Inflammatory macrophage treated with lipopolysaccharide for 4 hours (primary cell): ENCODE measurements around the gene KCNK7.
A peak's percentile ranks its signal among the peaks of the same experiment; 100 is the strongest.

Experiments used
- DNase-seq: peaks from one replicate; pipeline ENCODE4 v3.0.0-alpha.2; 2020

KCNK7 gene

GRCh38 chr11:65554057-65554818 is 41.4 kb downstream of the KCNK7 start:
- DNase-seq = no peak

- peak; percentile 49 for DNase-seq
Observed at GRCh38 chr11:65553301-65554001, 42.1 kb downstream of the KCNK7 start.

DNA sequence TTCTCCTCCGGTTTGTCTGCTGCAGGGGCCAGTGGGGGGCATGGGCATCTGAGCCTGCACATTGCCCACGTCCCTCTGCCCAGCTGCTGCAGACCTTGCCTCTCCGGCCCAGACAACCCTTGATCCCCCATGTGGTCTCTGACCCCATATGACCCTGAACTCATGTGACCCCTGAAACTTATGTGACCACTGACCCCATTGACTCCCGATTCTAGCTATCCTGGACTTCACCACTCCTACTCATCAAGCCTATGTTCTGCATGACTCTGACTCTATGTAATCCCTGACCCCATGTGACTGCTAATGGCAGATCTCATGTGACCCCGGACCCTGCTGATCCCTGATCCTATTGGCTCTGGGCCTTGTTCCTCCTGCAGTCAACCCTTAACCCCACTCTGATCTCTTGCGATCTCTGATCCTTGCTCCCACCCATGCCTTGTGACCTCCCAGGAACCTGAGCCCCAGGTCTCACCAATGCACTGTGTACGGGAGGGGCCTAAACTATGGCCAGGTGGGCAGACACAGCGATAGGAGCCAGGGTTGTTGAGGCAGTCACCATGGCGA is 43.1 kb downstream of the KCNK7 start:
- DNase-seq = peak; percentile 84

- DNase-seq = peak; percentile 40
Observed at GRCh38 chr11:65551572-65552387, 43.8 kb downstream of the KCNK7 start.

- peak; percentile 30 for DNase-seq
Observed at GRCh38 chr11:65549096-65549495, 46.5 kb downstream of the KCNK7 start.

DNA sequence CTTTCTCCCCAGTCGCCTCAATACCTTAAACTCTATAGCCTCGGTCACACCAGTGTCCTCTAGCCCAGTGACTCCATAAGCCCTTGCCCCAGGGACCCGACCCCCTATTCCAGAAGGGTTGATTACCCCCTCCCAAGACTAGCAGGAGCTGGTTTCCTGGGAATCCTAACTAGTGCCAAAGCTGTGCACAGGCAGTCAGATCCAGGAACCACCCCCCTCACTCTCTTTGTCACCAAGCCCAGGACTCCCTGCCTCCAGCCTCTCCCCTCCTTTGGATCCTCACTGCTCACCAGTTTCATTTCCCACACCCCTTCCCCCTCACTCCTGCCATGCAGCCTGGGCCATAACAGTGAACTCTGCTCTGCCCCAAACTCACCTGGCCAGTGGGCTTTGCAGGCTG is 47.2 kb downstream of the KCNK7 start:
- DNase-seq = peak; percentile 20

DNA sequence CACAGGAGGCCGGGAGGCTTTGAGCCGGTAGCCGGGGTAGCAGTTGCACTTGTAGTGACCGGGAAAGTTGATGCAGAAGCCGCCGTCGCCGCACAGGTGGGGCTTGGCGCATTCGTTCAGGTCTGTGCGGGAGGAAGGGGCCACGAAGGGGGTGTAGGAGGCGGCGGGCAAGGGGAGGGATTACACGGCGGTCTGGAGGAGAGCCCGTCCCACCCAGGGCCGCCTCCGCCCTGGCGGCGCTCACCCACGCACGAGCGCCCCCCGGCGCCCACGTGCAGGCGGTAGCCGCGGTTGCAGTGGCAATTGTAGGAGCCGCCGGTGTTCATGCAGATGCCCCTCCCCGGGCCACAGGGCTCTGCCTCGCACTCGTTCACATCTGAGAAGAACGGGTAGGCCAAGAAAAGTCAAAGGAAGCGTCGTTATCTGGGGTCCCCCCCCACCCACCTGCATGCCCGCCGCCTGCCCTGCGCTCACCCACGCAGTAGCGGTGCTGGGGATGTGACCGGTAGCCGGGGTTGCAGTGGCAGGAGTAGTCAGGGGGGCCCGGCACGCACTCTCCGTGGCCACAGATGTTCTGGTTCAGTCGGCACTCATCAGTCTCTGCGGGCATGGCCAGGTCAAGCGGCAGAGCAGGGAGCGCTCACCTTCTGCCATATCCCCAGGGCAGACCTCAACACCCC is 48.0 kb downstream of the KCNK7 start:
- DNase-seq = no peak

- peak; percentile 88 for DNase-seq
Observed at GRCh38 chr11:65546217-65546958, 49.2 kb downstream of the KCNK7 start.

DNA sequence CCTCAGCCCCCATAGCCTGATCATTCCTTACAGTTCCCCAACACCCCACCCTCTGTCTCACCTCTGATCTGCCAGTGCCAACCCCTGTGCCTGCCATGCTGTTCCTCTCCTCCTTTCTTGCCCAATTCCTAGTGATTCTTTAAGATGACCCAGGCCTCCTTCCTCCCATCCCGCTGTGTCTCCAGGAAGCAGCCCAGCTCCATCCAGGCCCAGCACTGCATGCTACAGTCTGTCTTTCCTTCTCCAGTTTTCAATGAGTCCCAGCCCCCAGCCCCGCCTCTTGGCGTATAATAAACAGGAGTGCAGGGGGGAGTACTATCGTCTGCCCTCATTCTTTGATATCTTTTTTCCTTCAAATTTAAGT is 49.8 kb downstream of the KCNK7 start:
- DNase-seq = no peak
